ENCODE data around the gene CHIT1.

The CHIT1 gene

GRCh38 chr1:203214871-203215270 lies 14.6 kb downstream of the CHIT1 start:
- DNase-seq: no peak

GRCh38 chr1:203213126-203213525 lies 16.3 kb downstream of the CHIT1 start:
- DNase-seq: no peak

GRCh38 chr1:203211812-203212211 lies 17.7 kb downstream of the CHIT1 start:
- DNase-seq: no peak

GRCh38 chr1:203210988-203211387 lies 18.5 kb downstream of the CHIT1 start:
- no peak for DNase-seq

- no peak for DNase-seq
These were observed 19.1 kb downstream of the CHIT1 start for GRCh38 chr1:203210350-203210749.

- no peak for DNase-seq
These were observed 21.3 kb downstream of the CHIT1 start for GRCh38 chr1:203208181-203208580.

GRCh38 chr1:203207751-203208150 lies 21.7 kb downstream of the CHIT1 start:
- no peak for DNase-seq

- no peak for DNase-seq
These were observed 23.3 kb downstream of the CHIT1 start for GRCh38 chr1:203206129-203206687.

- DNase-seq: no peak
These were observed 24.7 kb downstream of the CHIT1 start for GRCh38 chr1:203204756-203205155.

GRCh38 chr1:203202431-203203245 lies 26.8 kb downstream of the CHIT1 start:
- no peak for DNase-seq

GRCh38 chr1:203201516-203202205 lies 27.8 kb downstream of the CHIT1 start:
- DNase-seq: no peak

- DNase-seq: no peak
These were observed 28.6 kb downstream of the CHIT1 start for GRCh38 chr1:203200916-203201315.

GRCh38 chr1:203199816-203200571 lies 29.5 kb downstream of the CHIT1 start:
- DNase-seq: no peak

- no peak for DNase-seq
These were observed 30.0 kb downstream of the CHIT1 start for GRCh38 chr1:203199481-203199815.

- DNase-seq: no peak
These were observed 30.5 kb downstream of the CHIT1 start for GRCh38 chr1:203199002-203199401.

- no peak for DNase-seq
These were observed 31.8 kb downstream of the CHIT1 start for GRCh38 chr1:203197625-203198024.

GRCh38 chr1:203196371-203196770 lies 33.1 kb downstream of the CHIT1 start:
- DNase-seq: no peak

GRCh38 chr1:203190949-203191348 lies 38.5 kb downstream of the CHIT1 start:
- no peak for DNase-seq

GRCh38 chr1:203189951-203190352 lies 39.5 kb downstream of the CHIT1 start:
- DNase-seq: no peak

- no peak for DNase-seq
These were observed 40.7 kb downstream of the CHIT1 start for GRCh38 chr1:203188686-203189232.

- DNase-seq: no peak
These were observed 41.7 kb downstream of the CHIT1 start for GRCh38 chr1:203187689-203188264.

- DNase-seq: no peak
These were observed 42.2 kb downstream of the CHIT1 start for GRCh38 chr1:203187304-203187685.

All from stimulated activated CD4-positive, alpha-beta T cell treated with anti-CD3 and anti-CD28 coated beads, Interleukin-1b, Interleukin-23, amount 100 ng/mL, for 48 hours (primary cell).